Activated gamma-delta T cell (primary cell): Measurements from ENCODE around the gene KLRC3.
"Not testable (repeated sequence)": the region's sequence is repeated elsewhere in the genome, so short reads cannot be mapped to it uniquely, and the experiment has no call there.

ENCODE experiments used
- DNase-seq: peaks from one replicate; lab custom pipeline; 2025; lab: John Stamatoyannopoulos, UW
- total RNA-seq, 2 donors: gene quantifications; one replicate each; lab custom pipeline; 2026; lab: John Stamatoyannopoulos, UW

The KLRC3 gene
- total RNA-seq = 5.2 to 12.3 reads per million in 2 donors

GRCh38 chr12:10420334-10420733, at the start of gene KLRC3:
Gene KLRC3, minus strand, starts transcription at chr12:10420595. Its CDS starts 45 bp downstream, at chr12:10420550.
- DNase-seq = not testable (repeated sequence)

- DNase-seq = no peak
Observed at GRCh38 chr12:10469701-10470100, 49.3 kb upstream of the KLRC3 start.

DNA sequence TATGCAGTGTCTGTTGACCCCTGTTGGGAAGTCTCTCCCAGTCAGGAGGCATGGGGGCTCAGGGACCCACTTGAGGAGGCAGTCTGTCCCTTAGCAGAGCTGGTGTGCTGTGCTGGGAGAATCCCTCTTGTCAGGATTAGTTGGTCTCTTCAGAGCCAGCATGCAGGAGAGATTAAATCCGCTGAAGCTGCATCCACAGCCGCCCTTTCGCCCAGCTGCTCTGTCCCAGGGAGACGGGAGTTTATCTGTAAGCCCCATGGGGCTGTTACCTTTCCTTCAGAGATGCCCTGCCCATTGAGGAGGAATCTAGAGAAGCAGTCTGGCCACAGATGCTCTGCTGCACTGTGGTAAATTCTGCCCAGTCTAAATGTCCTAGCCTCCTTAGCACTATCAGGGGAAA, 45.9 kb upstream of the KLRC3 start:
- no peak for DNase-seq

- no peak for DNase-seq
Observed at GRCh38 chr12:10457760-10458159, 37.4 kb upstream of the KLRC3 start.

GRCh38 chr12:10456856-10457255, 36.5 kb upstream of the KLRC3 start:
- DNase-seq = no peak

- no peak for DNase-seq
Observed at GRCh38 chr12:10455766-10456165, 35.4 kb upstream of the KLRC3 start.

DNA sequence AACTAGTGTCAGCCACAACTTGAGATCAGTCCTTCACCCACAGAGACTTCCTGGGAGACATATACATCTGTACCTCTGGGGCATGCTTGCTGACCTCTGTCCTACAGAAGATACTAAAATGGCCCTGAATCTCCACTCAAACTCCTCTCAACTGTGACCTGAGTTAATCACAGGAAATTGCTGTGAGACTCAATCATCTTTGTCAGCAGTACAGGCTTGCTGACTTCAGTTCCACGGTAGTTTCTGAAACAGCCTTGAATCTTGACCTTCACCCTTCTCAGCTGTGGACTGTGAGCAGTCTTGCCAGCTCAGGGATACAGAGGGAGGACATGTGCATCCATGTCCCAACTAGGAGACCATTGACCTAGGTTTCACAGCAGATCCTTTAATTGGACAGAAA, 34.1 kb upstream of the KLRC3 start:
- no peak for DNase-seq

GRCh38 chr12:10453156-10453555, 32.8 kb upstream of the KLRC3 start, which contains the start of gene KLRC1:
Gene KLRC1, minus strand, starts transcription at chr12:10453377. Its CDS starts 2,221 bp downstream, at chr12:10451156.
- no peak for DNase-seq

GRCh38 chr12:10448236-10448635, 27.8 kb upstream of the KLRC3 start:
- DNase-seq = no peak

GRCh38 chr12:10446052-10446451, 25.7 kb upstream of the KLRC3 start:
- not testable (repeated sequence) for DNase-seq

GRCh38 chr12:10441144-10441543, 20.7 kb upstream of the KLRC3 start:
- DNase-seq = not testable (repeated sequence)

DNA sequence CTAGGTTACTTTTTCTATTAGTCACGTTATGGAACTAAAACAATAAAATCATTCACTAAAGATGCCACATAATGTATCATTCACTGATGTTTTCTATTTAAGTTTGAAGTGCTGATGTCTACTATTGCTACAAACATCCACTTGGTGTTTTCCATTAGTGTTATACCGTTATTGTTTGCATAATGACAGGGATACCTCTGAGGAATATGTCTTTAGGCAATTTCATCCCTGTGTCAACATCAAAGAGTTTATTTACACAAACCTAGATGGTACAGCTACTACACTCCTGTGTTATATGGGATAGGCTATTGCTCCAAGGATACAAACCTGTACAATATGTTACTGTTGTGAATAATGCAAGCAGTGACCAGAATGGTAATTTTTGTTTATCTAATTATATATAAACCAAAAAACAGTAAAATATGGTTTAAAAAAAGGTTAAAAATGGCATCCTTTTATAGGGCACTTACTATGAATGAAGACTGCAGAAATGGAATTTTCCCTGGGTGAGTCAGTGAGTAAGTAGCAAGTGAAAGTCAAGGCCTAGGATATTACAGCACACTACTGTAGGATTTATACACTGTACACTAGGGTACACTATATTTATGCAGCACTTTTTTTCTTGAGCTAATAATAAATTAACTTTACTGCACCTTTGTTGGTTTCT, 19.3 kb upstream of the KLRC3 start:
- not testable (repeated sequence) for DNase-seq

GRCh38 chr12:10437601-10438000, 17.2 kb upstream of the KLRC3 start:
- not testable (repeated sequence) for DNase-seq

DNA sequence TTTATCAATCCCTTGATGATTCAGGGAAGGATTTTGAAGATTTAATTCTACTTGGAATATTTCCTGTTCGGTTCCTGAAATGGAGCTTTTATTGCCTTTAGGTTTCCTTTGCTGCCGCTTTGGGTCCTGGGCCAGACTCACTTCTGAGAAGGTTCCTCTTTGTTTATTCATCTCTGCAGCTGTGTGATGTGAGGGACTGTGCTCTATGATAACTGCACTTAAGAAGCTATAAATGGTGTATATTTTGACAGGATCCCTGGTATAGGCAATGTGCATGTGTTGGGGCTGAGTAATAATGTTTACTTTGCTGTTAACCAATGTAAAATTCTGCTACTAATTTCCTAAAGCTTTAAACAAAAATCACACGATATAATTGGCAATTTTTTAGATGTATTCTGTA, 15.4 kb upstream of the KLRC3 start, which contains the start of gene KLRC2:
KLRC2 (minus strand) TSS at position 195 of the 400 bp plus-strand sequence; CDS start at position 171, 24 bp downstream.
- not testable (repeated sequence) for DNase-seq

DNA sequence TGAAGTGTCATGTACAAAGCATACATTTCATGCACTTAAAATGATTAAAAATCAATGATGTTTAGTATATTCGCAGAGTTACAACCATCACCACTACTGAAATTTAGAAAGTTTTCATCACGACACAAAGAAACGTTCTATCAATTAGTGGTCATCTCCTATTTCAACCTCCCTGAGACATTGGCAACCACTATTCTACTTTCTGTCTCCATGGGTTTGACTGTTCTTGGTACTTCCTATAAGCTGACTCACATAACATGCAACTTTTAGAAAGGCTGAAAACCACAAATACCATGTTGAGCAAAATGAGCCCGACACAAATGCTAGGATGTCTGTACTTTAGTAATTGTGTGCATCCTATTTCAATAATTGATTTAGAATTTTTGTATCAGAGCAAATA, 10.2 kb upstream of the KLRC3 start:
- not testable (repeated sequence) for DNase-seq

DNA sequence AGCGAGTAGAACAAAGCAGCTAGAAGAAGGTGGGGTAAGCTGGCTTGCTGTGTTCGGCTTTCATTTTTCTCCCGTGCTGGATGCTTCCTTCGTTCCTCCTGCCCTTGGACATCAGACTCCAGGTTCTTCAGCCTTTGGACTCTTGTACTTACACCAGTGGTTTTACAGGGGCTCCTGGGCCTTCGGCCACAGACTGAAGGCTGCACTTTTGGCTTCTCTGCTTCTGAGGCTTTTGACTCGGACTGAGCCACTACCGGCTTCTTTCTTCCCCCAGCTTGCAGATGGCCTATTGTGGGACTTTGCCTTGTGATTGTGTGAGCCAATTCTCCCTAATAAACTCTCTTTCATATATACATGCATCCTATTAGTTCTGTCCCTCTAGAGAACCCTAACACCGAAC, 5.5 kb upstream of the KLRC3 start:
- DNase-seq = not testable (repeated sequence)

- DNase-seq = not testable (repeated sequence)
Observed at GRCh38 chr12:10424260-10424899, 4.0 kb upstream of the KLRC3 start.

GRCh38 chr12:10422159-10422558, 1.8 kb upstream of the KLRC3 start:
- DNase-seq = not testable (repeated sequence)

DNA sequence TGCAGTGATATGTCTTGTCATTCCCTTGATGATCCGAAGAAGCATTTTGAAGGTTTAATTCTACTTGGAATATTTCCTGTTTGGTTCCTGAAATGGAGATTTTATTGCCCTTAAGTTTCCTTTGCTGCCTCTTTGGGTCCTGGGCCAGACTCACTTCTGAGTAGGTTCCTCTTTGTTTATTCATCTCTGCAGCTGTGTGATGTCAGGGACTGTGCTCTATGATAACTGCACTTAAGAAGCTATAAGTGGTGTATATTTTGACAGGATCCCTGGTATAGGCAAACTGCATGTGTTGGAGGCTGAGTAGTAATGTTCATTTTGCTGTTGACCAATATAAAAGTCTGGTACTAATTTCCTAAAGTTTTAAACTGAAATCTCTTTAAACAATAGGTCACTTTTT, 11.0 kb downstream of the KLRC3 start, which contains the start of gene KLRC4:
KLRC4 (minus strand) TSS at position 366 of the 400 bp plus-strand sequence; CDS start at position 184, 182 bp downstream.
- no peak for DNase-seq

- no peak for DNase-seq
Observed at GRCh38 chr12:10408842-10409241, 11.6 kb downstream of the KLRC3 start.

GRCh38 chr12:10406725-10407124, 13.7 kb downstream of the KLRC3 start:
- no peak for DNase-seq

GRCh38 chr12:10405294-10405693, 15.1 kb downstream of the KLRC3 start:
- DNase-seq = no peak

DNA sequence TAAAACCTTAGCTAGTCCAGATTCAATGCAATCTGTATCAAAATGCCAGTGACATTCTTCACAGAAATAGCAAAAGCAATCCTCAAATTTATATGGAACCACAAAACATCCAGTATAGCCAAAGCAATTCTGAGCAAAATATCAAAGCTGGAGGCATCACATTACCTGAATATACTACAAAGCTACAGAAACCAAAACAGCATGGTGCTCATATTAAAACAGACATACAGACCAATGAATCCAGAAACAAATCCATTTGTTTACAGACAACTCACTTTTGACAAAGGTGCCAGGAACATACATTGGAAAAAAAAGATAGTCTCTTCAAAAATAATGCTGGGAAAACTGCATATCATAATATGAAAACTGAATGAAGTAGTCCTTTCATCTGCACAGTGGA, 15.6 kb downstream of the KLRC3 start:
- DNase-seq = no peak
